ENCODE results near the gene PAFAH1B2. TPM values are rescaled to one million over a fixed set of nuclear protein-coding genes. Genes with fewer than 3 reads are reported as not detected.

The PAFAH1B2 gene
- total RNA-seq, 2 donors from 2014 or later, result 114 to 115 TPM

GRCh38 chr11:117221775-117222517, 77.9 kb downstream of the PAFAH1B2 start:
- Histone ChIP-seq H3K4me1 (ENCODE audit: control insufficient read depth, insufficient read depth, low read length) (no peaks in the 10 kb centered on the region), H3K4me3 (ENCODE audit: low read length) (no peak overlapping the region), H3K9me3 (ENCODE audit: control insufficient read depth, low read length) (no peaks in the 10 kb centered on the region), H3K27ac (ENCODE audit: low read depth, low read length) (no peak overlapping the region), H3K27me3 (ENCODE audit: control insufficient read depth, insufficient read depth, low read length, poor library complexity, severe bottlenecking) (no peaks in the 10 kb centered on the region), H3K9ac (ENCODE audit: extremely low read depth, low read length, poor library complexity, severe bottlenecking) (no peak overlapping the region), H3K36me3 (ENCODE audit: control insufficient read depth, insufficient read depth, low read length) (peaks cover 79% of the 10 kb centered on the region)
- 94 to 95% methylated on average over 5 to 7 of the region's 7 CpGs for WGBS, 2 experiments (ENCODE audit: insufficient coverage in 1 of 2, insufficient read length in 1 of 2)
- H3K4me1 Mint-ChIP-seq, result peaks cover 2% of the 10 kb centered on the region
- H3K36me3 Mint-ChIP-seq (ENCODE audit: low read depth), result peaks cover 50% of the 10 kb centered on the region
- no peak overlapping the region for H3K27ac Mint-ChIP-seq
- DNase-seq, result peak; percentile 46
- no peaks in the 10 kb centered on the region for H3K9me3 Mint-ChIP-seq
- H3K4me3 Mint-ChIP-seq, result no peak overlapping the region
- H3K27me3 Mint-ChIP-seq (ENCODE audit: insufficient read depth), result no peaks in the 10 kb centered on the region
- TF ChIP-seq, protein P1, sequence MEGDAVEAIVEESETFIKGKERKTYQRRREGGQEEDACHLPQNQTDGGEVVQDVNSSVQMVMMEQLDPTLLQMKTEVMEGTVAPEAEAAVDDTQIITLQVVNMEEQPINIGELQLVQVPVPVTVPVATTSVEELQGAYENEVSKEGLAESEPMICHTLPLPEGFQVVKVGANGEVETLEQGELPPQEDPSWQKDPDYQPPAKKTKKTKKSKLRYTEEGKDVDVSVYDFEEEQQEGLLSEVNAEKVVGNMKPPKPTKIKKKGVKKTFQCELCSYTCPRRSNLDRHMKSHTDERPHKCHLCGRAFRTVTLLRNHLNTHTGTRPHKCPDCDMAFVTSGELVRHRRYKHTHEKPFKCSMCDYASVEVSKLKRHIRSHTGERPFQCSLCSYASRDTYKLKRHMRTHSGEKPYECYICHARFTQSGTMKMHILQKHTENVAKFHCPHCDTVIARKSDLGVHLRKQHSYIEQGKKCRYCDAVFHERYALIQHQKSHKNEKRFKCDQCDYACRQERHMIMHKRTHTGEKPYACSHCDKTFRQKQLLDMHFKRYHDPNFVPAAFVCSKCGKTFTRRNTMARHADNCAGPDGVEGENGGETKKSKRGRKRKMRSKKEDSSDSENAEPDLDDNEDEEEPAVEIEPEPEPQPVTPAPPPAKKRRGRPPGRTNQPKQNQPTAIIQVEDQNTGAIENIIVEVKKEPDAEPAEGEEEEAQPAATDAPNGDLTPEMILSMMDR (conservative IDR thresholded peaks at IDR 0.05), result no peak

- peaks cover 48% of the 10 kb centered on the region for H3K36me3 Mint-ChIP-seq (ENCODE audit: low read depth)
- Histone ChIP-seq H3K36me3 (ENCODE audit: control insufficient read depth, insufficient read depth, low read length) (peaks cover 79% of the 10 kb centered on the region), H3K4me3 (ENCODE audit: low read length) (no peak overlapping the region), H3K4me1 (ENCODE audit: control insufficient read depth, insufficient read depth, low read length) (no peaks in the 10 kb centered on the region), H3K27me3 (ENCODE audit: control insufficient read depth, insufficient read depth, low read length, poor library complexity, severe bottlenecking) (no peaks in the 10 kb centered on the region), H3K9ac (ENCODE audit: extremely low read depth, low read length, poor library complexity, severe bottlenecking) (no peak overlapping the region), H3K27ac (ENCODE audit: low read depth, low read length) (no peak overlapping the region), H3K9me3 (ENCODE audit: control insufficient read depth, low read length) (no peaks in the 10 kb centered on the region)
- H3K27ac Mint-ChIP-seq, result no peak overlapping the region
- no peaks in the 10 kb centered on the region for H3K9me3 Mint-ChIP-seq
- 91 to 98% methylated on average over 13 to 14 of the region's 14 CpGs for WGBS, 2 experiments (ENCODE audit: insufficient coverage in 1 of 2, insufficient read length in 1 of 2)
- TF ChIP-seq, protein P1 (conservative IDR thresholded peaks at IDR 0.05), result no peak
- no peaks in the 10 kb centered on the region for H3K27me3 Mint-ChIP-seq (ENCODE audit: insufficient read depth)
- DNase-seq, result peak; percentile 29
- no peak overlapping the region for H3K4me3 Mint-ChIP-seq
- H3K4me1 Mint-ChIP-seq, result peaks cover 2% of the 10 kb centered on the region
These were observed 79.1 kb downstream of the PAFAH1B2 start for GRCh38 chr11:117222991-117223740.

DNA sequence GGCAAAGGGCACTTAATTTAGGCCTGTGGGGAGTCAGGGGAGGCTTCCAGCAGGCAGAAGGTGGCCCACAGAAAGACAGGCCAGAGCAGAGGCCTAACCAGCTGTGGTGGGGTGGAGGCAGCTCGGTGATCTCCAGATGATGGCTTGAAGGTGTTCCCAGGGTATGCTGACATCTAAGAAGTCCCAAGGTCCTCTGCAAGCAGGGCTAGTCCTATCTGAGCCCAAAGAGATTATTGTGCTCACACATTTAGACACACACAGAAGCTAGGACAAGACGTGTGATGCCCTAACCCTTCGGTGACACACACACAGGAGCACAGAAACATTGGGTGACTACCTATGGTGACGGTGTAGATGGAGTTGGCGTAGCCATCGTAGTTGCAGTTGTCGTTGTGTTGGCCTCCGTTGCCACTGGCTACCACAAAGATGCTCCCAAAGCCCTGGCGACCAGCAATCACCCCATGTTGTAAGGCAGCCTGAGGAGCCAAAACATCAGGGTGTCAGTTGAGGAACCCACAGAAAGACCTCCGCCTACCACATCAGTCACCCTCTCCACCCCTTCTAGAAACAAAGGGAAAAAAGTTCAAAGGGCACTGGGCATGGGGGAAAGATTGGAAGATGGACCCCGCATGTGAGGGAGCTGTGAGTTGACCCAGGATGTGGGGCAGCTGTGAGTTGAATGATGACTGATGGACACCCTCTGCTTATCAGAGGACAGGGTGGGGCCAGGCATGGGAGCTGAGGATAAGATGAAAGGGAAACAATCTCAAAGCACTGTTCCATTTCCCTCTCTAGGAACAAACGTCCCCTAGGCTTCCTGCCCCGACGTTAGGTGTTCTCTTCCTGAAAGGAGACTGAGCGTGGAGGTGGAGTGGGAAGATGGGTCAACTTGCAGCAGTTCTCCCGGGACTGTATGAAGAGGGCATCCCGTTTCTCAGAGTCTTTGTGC, 79.9 kb downstream of the PAFAH1B2 start:
- Histone ChIP-seq H3K9me3 (ENCODE audit: control insufficient read depth, low read length) (no peaks in the 10 kb centered on the region), H3K27me3 (ENCODE audit: control insufficient read depth, insufficient read depth, low read length, poor library complexity, severe bottlenecking) (no peaks in the 10 kb centered on the region), H3K4me1 (ENCODE audit: control insufficient read depth, insufficient read depth, low read length) (no peaks in the 10 kb centered on the region), H3K4me3 (ENCODE audit: low read length) (no peak overlapping the region), H3K27ac (ENCODE audit: low read depth, low read length) (no peak overlapping the region), H3K36me3 (ENCODE audit: control insufficient read depth, insufficient read depth, low read length) (peaks cover 79% of the 10 kb centered on the region), H3K9ac (ENCODE audit: extremely low read depth, low read length, poor library complexity, severe bottlenecking) (no peak overlapping the region)
- 90 to 99% methylated on average over 10 to 17 of the region's 17 CpGs for WGBS, 2 experiments (ENCODE audit: insufficient coverage in 1 of 2, insufficient read length in 1 of 2)
- TF ChIP-seq, protein P1 (conservative IDR thresholded peaks at IDR 0.05), result no peak
- Mint-ChIP-seq H3K27me3 (ENCODE audit: insufficient read depth) (no peaks in the 10 kb centered on the region), H3K9me3 (no peaks in the 10 kb centered on the region), H3K4me3 (no peak overlapping the region), H3K4me1 (peaks cover 2% of the 10 kb centered on the region), H3K36me3 (ENCODE audit: low read depth) (peaks cover 45% of the 10 kb centered on the region), H3K27ac (peak overlapping the region; percentile 39)
- DNase-seq, result peak; percentile 10

Data from endodermal cell (in vitro differentiated cells).